ENCODE results near the gene WT1.

The WT1 gene

DNA sequence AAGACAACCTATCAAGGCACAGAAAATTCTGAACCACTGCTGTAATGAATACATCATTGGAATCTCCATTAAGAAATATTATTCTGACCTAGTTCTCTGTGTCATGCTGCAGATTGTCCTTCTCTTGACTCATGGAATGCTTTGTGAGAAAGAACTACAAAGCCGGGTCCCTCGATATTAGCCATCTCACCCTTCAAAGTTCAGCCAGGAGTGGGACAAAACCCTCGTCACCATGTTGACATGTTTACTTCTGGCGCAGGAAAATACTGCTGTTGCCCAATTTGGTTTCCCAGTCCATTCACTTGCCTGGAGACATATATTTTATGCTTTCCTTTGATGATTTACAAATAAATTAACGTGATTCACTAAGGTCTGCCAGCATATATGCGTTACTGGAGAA lies 10.9 kb upstream of the WT1 start:
- H2BK120ac ChIP-seq (ENCODE audit: low read depth, low read length): no peak overlapping the region
- no peak overlapping the region for H3K9ac ChIP-seq (ENCODE audit: low read depth, low read length, poor library complexity)
- no peak overlapping the region for H3K4me3 ChIP-seq (ENCODE audit: low read length in 2 of 2)
- no peaks in the 10 kb centered on the region for H3K79me1 ChIP-seq (ENCODE audit: low read depth, low read length)
- no peak overlapping the region for H4K91ac ChIP-seq (ENCODE audit: low read depth, low read length, poor library complexity)
- no peak overlapping the region for H2AK5ac ChIP-seq (ENCODE audit: low read depth, low read length)
- no peak overlapping the region for H3K23ac ChIP-seq (ENCODE audit: low read depth, low read length, poor library complexity)
- peaks cover 0 to 46% (median 17%) of the 10 kb centered on the region in 3 experiments for H3K27me3 ChIP-seq (ENCODE audit: control insufficient read depth in 3 of 3, insufficient read depth in 3 of 3, low read depth in 1 of 3, low read length in 3 of 3)
- DNase-seq (ENCODE audit: low spot score): no peak
- no peak overlapping the region for H2BK12ac ChIP-seq (ENCODE audit: low read length)
- H2AFZ ChIP-seq (ENCODE audit: low read length): no peak overlapping the region
- H3K4ac ChIP-seq (ENCODE audit: low read length): no peak overlapping the region
- no CpG with 5 or more reads among the region's 6 CpGs for WGBS, 2 donors (ENCODE audit: extremely low coverage in 2 of 2, insufficient read length in 2 of 2, insufficient replicate concordance in 1 of 2)
- no peaks in the 10 kb centered on the region for H3K36me3 ChIP-seq (replicated peaks in 1 of 2; ENCODE audit: control insufficient read depth in 2 of 2, insufficient read depth in 2 of 2, low read length in 2 of 2)
- H4K8ac ChIP-seq (ENCODE audit: low read depth, low read length): no peak overlapping the region
- H3K4me1 ChIP-seq (ENCODE audit: control insufficient read depth in 2 of 2, insufficient read depth in 1 of 2, low read depth in 1 of 2, low read length in 2 of 2): no peaks in the 10 kb centered on the region
- H3K9me3 ChIP-seq (replicated peaks in 1 of 2; ENCODE audit: control insufficient read depth in 2 of 2, insufficient read depth in 1 of 2, low read depth in 1 of 2, low read length in 2 of 2): no peaks in the 10 kb centered on the region
- H3K4me2 ChIP-seq (ENCODE audit: insufficient read depth, low read length, poor library complexity, severe bottlenecking): no peak overlapping the region
- H2BK5ac ChIP-seq (ENCODE audit: low read length): no peak overlapping the region
- H2BK15ac ChIP-seq (ENCODE audit: low read length): no peak overlapping the region
- H3K18ac ChIP-seq (ENCODE audit: low read length): no peak overlapping the region
- H3K14ac ChIP-seq (ENCODE audit: low read length): no peak overlapping the region
- no peak overlapping the region for H3K27ac ChIP-seq (replicated peaks; ENCODE audit: low read length)

DNA sequence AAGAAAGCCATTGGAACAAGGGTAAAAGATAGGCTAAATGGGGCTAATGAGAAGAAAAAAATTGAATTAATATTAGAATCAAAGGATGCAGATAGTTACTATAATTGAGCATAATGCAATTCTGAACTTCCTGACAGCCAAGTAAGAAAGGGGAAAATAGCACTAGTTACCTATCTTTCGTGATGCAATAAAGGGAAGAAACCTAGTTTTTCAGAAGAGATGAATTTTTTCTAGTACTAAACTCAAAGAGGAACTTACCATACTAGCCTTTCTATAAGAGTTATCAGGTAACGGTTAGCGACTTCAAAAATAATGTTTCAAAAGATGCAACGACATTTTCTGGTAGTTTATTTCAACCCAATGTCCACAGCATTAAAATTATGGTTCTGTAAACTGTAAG lies 8.8 kb upstream of the WT1 start:
- Histone ChIP-seq H2BK120ac (ENCODE audit: low read depth, low read length) (no peak overlapping the region), H3K9ac (ENCODE audit: low read depth, low read length, poor library complexity) (no peak overlapping the region), H3K4ac (ENCODE audit: low read length) (no peak overlapping the region), H4K91ac (ENCODE audit: low read depth, low read length, poor library complexity) (no peak overlapping the region), H2AFZ (ENCODE audit: low read length) (no peak overlapping the region), H3K36me3 (replicated peaks in 1 of 2; ENCODE audit: control insufficient read depth in 2 of 2, insufficient read depth in 2 of 2, low read length in 2 of 2) (no peaks in the 10 kb centered on the region), H3K27ac (replicated peaks; ENCODE audit: low read length) (no peak overlapping the region), H2AK5ac (ENCODE audit: low read depth, low read length) (no peak overlapping the region), H3K4me3 (ENCODE audit: low read length in 2 of 2) (no peak overlapping the region), H3K79me1 (ENCODE audit: low read depth, low read length) (no peaks in the 10 kb centered on the region), H2BK15ac (ENCODE audit: low read length) (no peak overlapping the region), H3K14ac (ENCODE audit: low read length) (no peak overlapping the region), H3K4me2 (ENCODE audit: insufficient read depth, low read length, poor library complexity, severe bottlenecking) (no peak overlapping the region), H2BK12ac (ENCODE audit: low read length) (no peak overlapping the region), H2BK5ac (ENCODE audit: low read length) (no peak overlapping the region), H3K4me1 (ENCODE audit: control insufficient read depth in 2 of 2, insufficient read depth in 1 of 2, low read depth in 1 of 2, low read length in 2 of 2) (no peaks in the 10 kb centered on the region), H4K8ac (ENCODE audit: low read depth, low read length) (no peak overlapping the region), H3K18ac (ENCODE audit: low read length) (no peak overlapping the region), H3K9me3 (replicated peaks in 1 of 2; ENCODE audit: control insufficient read depth in 2 of 2, insufficient read depth in 1 of 2, low read depth in 1 of 2, low read length in 2 of 2) (no peaks in the 10 kb centered on the region), H3K27me3 (ENCODE audit: control insufficient read depth in 3 of 3, insufficient read depth in 3 of 3, low read depth in 1 of 3, low read length in 3 of 3) (peaks cover 5 to 58% (median 32%) of the 10 kb centered on the region in 3 experiments), H3K23ac (ENCODE audit: low read depth, low read length, poor library complexity) (no peak overlapping the region)
- no peak for DNase-seq (ENCODE audit: low spot score)
- no CpG with 5 or more reads among the region's 4 CpGs for WGBS, 2 donors (ENCODE audit: extremely low coverage in 2 of 2, insufficient read length in 2 of 2, insufficient replicate concordance in 1 of 2)

DNA sequence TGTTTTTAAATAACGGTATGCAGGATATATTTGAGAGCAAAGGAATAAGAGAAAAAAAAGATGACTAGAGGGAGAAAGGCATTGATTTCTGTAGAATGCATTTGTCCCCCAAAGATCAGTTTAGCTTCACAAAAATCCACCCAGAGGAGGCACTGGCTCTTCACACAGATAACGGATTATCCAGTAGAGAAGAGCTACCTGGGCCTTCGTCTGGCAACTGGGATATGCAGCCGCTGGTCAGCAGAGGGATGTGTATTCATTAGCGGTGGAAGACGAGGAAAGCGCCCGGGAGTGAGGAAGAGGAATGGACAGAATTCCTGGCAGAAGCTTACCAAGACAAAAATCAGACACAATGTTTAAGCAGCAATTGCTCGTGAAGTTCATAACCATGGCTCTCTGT lies 5.6 kb upstream of the WT1 start:
- Histone ChIP-seq H3K36me3 (replicated peaks in 1 of 2; ENCODE audit: control insufficient read depth in 2 of 2, insufficient read depth in 2 of 2, low read length in 2 of 2) (no peaks in the 10 kb centered on the region), H3K4me3 (ENCODE audit: low read length in 2 of 2) (no peak overlapping the region), H2BK15ac (ENCODE audit: low read length) (no peak overlapping the region), H2BK120ac (ENCODE audit: low read depth, low read length) (no peak overlapping the region), H3K14ac (ENCODE audit: low read length) (no peak overlapping the region), H3K4ac (ENCODE audit: low read length) (no peak overlapping the region), H3K27me3 (ENCODE audit: control insufficient read depth in 3 of 3, insufficient read depth in 3 of 3, low read depth in 1 of 3, low read length in 3 of 3) (peaks cover 36 to 88% (median 65%) of the 10 kb centered on the region in 3 experiments), H2AK5ac (ENCODE audit: low read depth, low read length) (no peak overlapping the region), H3K27ac (replicated peaks; ENCODE audit: low read length) (no peak overlapping the region), H4K8ac (ENCODE audit: low read depth, low read length) (no peak overlapping the region), H3K4me2 (ENCODE audit: insufficient read depth, low read length, poor library complexity, severe bottlenecking) (no peak overlapping the region), H2BK12ac (ENCODE audit: low read length) (no peak overlapping the region), H3K18ac (ENCODE audit: low read length) (no peak overlapping the region), H4K91ac (ENCODE audit: low read depth, low read length, poor library complexity) (no peak overlapping the region), H2BK5ac (ENCODE audit: low read length) (no peak overlapping the region), H3K9me3 (replicated peaks in 1 of 2; ENCODE audit: control insufficient read depth in 2 of 2, insufficient read depth in 1 of 2, low read depth in 1 of 2, low read length in 2 of 2) (no peaks in the 10 kb centered on the region), H3K23ac (ENCODE audit: low read depth, low read length, poor library complexity) (no peak overlapping the region), H3K4me1 (ENCODE audit: control insufficient read depth in 2 of 2, insufficient read depth in 1 of 2, low read depth in 1 of 2, low read length in 2 of 2) (peaks cover 0 to 2% of the 10 kb centered on the region in 2 donors), H3K9ac (ENCODE audit: low read depth, low read length, poor library complexity) (no peak overlapping the region), H2AFZ (ENCODE audit: low read length) (no peak overlapping the region), H3K79me1 (ENCODE audit: low read depth, low read length) (no peaks in the 10 kb centered on the region)
- no CpG with 5 or more reads among the region's 9 CpGs for whole genome bisulfite sequencing, 2 donors (ENCODE audit: extremely low coverage in 2 of 2, insufficient read length in 2 of 2, insufficient replicate concordance in 1 of 2)
- no peak for DNase-seq (ENCODE audit: low spot score)

DNA sequence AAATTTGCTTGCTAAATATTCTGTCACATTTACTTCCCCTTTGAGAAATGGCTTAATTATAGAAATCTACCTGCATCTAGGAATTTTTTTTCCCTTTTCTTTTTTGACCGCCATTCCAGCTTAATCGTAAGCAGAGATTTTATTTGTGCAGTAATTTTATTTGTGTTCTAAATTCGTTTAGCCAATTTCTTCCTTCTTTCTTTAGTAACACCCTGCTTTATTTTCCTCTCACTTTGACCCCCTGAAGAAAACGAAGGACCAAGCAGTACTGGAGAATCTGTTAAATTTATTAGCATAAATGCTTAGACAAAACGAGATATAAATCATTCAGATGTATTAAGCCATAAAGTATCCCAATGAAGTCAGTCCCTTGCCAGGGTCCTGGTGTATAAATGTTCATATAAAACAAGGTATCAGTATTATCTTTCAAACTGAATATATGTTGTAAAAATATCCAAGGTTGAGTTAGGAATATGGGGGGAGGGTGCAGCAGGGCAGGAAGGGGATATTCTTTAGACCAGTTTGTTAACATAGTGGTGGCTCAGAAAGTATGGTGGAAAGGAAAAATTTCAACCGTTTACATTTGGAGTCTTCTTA lies 5.1 kb upstream of the WT1 start:
- Histone ChIP-seq H3K4me2 (ENCODE audit: insufficient read depth, low read length, poor library complexity, severe bottlenecking) (no peak overlapping the region), H3K36me3 (replicated peaks in 1 of 2; ENCODE audit: control insufficient read depth in 2 of 2, insufficient read depth in 2 of 2, low read length in 2 of 2) (no peaks in the 10 kb centered on the region), H3K14ac (ENCODE audit: low read length) (no peak overlapping the region), H3K9me3 (replicated peaks in 1 of 2; ENCODE audit: control insufficient read depth in 2 of 2, insufficient read depth in 1 of 2, low read depth in 1 of 2, low read length in 2 of 2) (no peaks in the 10 kb centered on the region), H2AFZ (ENCODE audit: low read length) (no peak overlapping the region), H2BK12ac (ENCODE audit: low read length) (no peak overlapping the region), H4K91ac (ENCODE audit: low read depth, low read length, poor library complexity) (no peak overlapping the region), H2BK120ac (ENCODE audit: low read depth, low read length) (no peak overlapping the region), H4K8ac (ENCODE audit: low read depth, low read length) (no peak overlapping the region), H3K9ac (ENCODE audit: low read depth, low read length, poor library complexity) (no peak overlapping the region), H2BK5ac (ENCODE audit: low read length) (no peak overlapping the region), H3K23ac (ENCODE audit: low read depth, low read length, poor library complexity) (no peak overlapping the region), H3K4me3 (ENCODE audit: low read length in 2 of 2) (no peak overlapping the region), H3K79me1 (ENCODE audit: low read depth, low read length) (no peaks in the 10 kb centered on the region), H3K4me1 (ENCODE audit: control insufficient read depth in 2 of 2, insufficient read depth in 1 of 2, low read depth in 1 of 2, low read length in 2 of 2) (peaks cover 0 to 6% of the 10 kb centered on the region in 2 donors), H2AK5ac (ENCODE audit: low read depth, low read length) (no peak overlapping the region), H3K27me3 (ENCODE audit: control insufficient read depth in 3 of 3, insufficient read depth in 3 of 3, low read depth in 1 of 3, low read length in 3 of 3) (peaks cover 40 to 90% (median 70%) of the 10 kb centered on the region in 3 experiments), H3K4ac (ENCODE audit: low read length) (no peak overlapping the region), H3K18ac (ENCODE audit: low read length) (no peak overlapping the region), H3K27ac (replicated peaks; ENCODE audit: low read length) (no peak overlapping the region), H2BK15ac (ENCODE audit: low read length) (no peak overlapping the region)
- no peak for DNase-seq (ENCODE audit: low spot score)
- WGBS, 2 donors (ENCODE audit: extremely low coverage in 2 of 2, insufficient read length in 2 of 2, insufficient replicate concordance in 1 of 2): no CpG with 5 or more reads among the region's 6 CpGs
